CD4-positive, CD25-positive, alpha-beta regulatory T cell (primary cell): ENCODE measurements around the gene TRHDE. TPM values are rescaled to one million over a fixed set of nuclear protein-coding genes. Genes with fewer than 3 reads are reported as not detected.
"Not testable (repeated sequence)": the region's sequence is repeated elsewhere in the genome, so short reads cannot be mapped to it uniquely, and the experiment has no call there.

ENCODE experiments used
- ATAC-seq, 2 donors: fragments of 150-1000 bp; cut with Tn5 transposase; one replicate each; pipeline ENCODE4 v1.10.0; 2021; ENCODE audit warnings: low read depth in 2 of 2, moderate number of reproducible peaks in 2 of 2, moderate library complexity in 1 of 2
- DNase-seq, 3 donors: peaks; one replicate each; pipeline versions ENCODE4 v3.0.0 to v3.0.0-alpha.2; 2012 to 2022; ENCODE audit warnings: mixed read lengths in 1 of 3
- H3K27ac ChIP-seq: one replicate; pipeline ENCODE4 v1.7.0; 2013; ENCODE audit warnings: mild to moderate bottlenecking, low read length; ENCODE audit not compliant: insufficient read depth, poor library complexity, severe bottlenecking
- H3K27me3 ChIP-seq: one replicate; pipeline ENCODE4 v1.7.0; 2013; ENCODE audit warnings: low read length; ENCODE audit not compliant: control insufficient read depth, insufficient read depth
- H3K36me3 ChIP-seq: one replicate; pipeline ENCODE4 v1.7.0; 2013; ENCODE audit warnings: mild to moderate bottlenecking, low read length, moderate library complexity; ENCODE audit not compliant: control insufficient read depth, insufficient read depth
- H3K4me1 ChIP-seq: 2 replicates; pipeline ENCODE4 v1.7.0; 2013; ENCODE audit warnings: mild to moderate bottlenecking, low read length; ENCODE audit not compliant: insufficient read depth, control insufficient read depth, poor library complexity, severe bottlenecking
- H3K4me3 ChIP-seq: one replicate; pipeline ENCODE4 v1.7.0; 2013; ENCODE audit warnings: low read depth, mild to moderate bottlenecking, low read length, moderate library complexity
- H3K9me3 ChIP-seq, 2 experiments: 1 replicate in 1 of 2; 2 replicates in 1 of 2; pipeline ENCODE4 v1.7.0; 2013; ENCODE audit warnings: low read length in 2 of 2, mild to moderate bottlenecking in 1 of 2, moderate library complexity in 1 of 2; ENCODE audit not compliant: control insufficient read depth in 2 of 2
- H3K27ac Mint-ChIP-seq, 3 donors: one replicate each; pipeline ENCODE4 v1.8.0; 2020 to 2022; ENCODE audit warnings: mild to moderate bottlenecking in 3 of 3, mixed read lengths in 3 of 3, moderate library complexity in 2 of 3
- H3K27me3 Mint-ChIP-seq: one replicate; pipeline ENCODE4 v1.8.0; 2022; ENCODE audit warnings: mild to moderate bottlenecking, mixed read lengths
- H3K36me3 Mint-ChIP-seq: one replicate; pipeline ENCODE4 v1.8.0; 2020; ENCODE audit warnings: mixed read lengths
- H3K4me1 Mint-ChIP-seq, 4 donors: one replicate each; pipeline ENCODE4 v1.8.0; 2020 to 2022; ENCODE audit warnings: mixed read lengths in 4 of 4, mild to moderate bottlenecking in 1 of 4
- H3K4me3 Mint-ChIP-seq, 4 donors: one replicate each; pipeline ENCODE4 v1.8.0; 2020 to 2022; ENCODE audit warnings: mild to moderate bottlenecking in 4 of 4, mixed read lengths in 4 of 4, moderate library complexity in 3 of 4
- H3K9me3 Mint-ChIP-seq, 7 donors: one replicate each; pipeline ENCODE4 v1.8.0; 2020 to 2022; ENCODE audit warnings: mixed read lengths in 7 of 7, mild to moderate bottlenecking in 3 of 7, moderate library complexity in 2 of 7
- polyA plus RNA-seq, 4 donors: library from polyadenylated mRNA; unstranded; fragments of 300-500 nt; fragmentation: Illumina TruSeq; gene quantifications; one replicate each; pipeline ENCODE4 v1.2.3, GENCODE V29; 2021
- total RNA-seq: library from RNA; stranded (reverse); gene quantifications from one replicate; pipeline ENCODE4 v1.2.3, GENCODE V29; 2022

Gene TRHDE
- total and polyA plus RNA-seq, 5 donors from 2014 or later = not detected

- no peak overlapping the region for H3K4me3 ChIP-seq
- peaks cover 0 to 2% of the 10 kb centered on the region in 2 experiments for H3K9me3 ChIP-seq
- no peak overlapping the region for H3K27ac Mint-ChIP-seq
- no peaks in the 10 kb centered on the region for H3K27me3 ChIP-seq
- no peaks in the 10 kb centered on the region for H3K36me3 Mint-ChIP-seq
- H3K36me3 ChIP-seq = no peaks in the 10 kb centered on the region
- H3K4me1 ChIP-seq = no peaks in the 10 kb centered on the region
- no peak overlapping the region for H3K4me3 Mint-ChIP-seq
- no peak for DNase-seq
- ATAC-seq = no peak
- H3K27ac ChIP-seq = no peak overlapping the region
- no peaks in the 10 kb centered on the region for H3K4me1 Mint-ChIP-seq
- peaks cover 0 to 9% (median 4%) of the 10 kb centered on the region in 7 donors for H3K9me3 Mint-ChIP-seq
- no peaks in the 10 kb centered on the region for H3K27me3 Mint-ChIP-seq
Measured at GRCh38 chr12:72684491-72684890, 412.3 kb downstream of the TRHDE start.

- Mint-ChIP-seq H3K9me3 (peaks cover 0 to 16% (median 4%) of the 10 kb centered on the region in 7 donors), H3K27ac (no peak overlapping the region), H3K4me3 (no peak overlapping the region), H3K27me3 (no peaks in the 10 kb centered on the region), H3K4me1 (no peaks in the 10 kb centered on the region), H3K36me3 (no peaks in the 10 kb centered on the region)
- Histone ChIP-seq H3K4me3 (no peak overlapping the region), H3K27me3 (no peaks in the 10 kb centered on the region), H3K36me3 (no peaks in the 10 kb centered on the region), H3K4me1 (no peaks in the 10 kb centered on the region), H3K27ac (no peak overlapping the region), H3K9me3 (no peaks in the 10 kb centered on the region)
- ATAC-seq = no peak
- no peak for DNase-seq
Measured at GRCh38 chr12:72692338-72692737, 420.2 kb downstream of the TRHDE start.

GRCh38 chr12:72694193-72694592 lies 422.0 kb downstream of the TRHDE start:
- no peak overlapping the region for H3K4me3 ChIP-seq
- H3K27me3 Mint-ChIP-seq = no peaks in the 10 kb centered on the region
- H3K27ac Mint-ChIP-seq = no peak overlapping the region
- no peaks in the 10 kb centered on the region for H3K27me3 ChIP-seq
- no peaks in the 10 kb centered on the region for H3K4me1 ChIP-seq
- H3K27ac ChIP-seq = no peak overlapping the region
- DNase-seq (no peak), ATAC-seq (no peak)
- H3K9me3 ChIP-seq = peaks cover 0 to under 1% of the 10 kb centered on the region in 2 experiments
- H3K36me3 ChIP-seq = no peaks in the 10 kb centered on the region
- no peak overlapping the region for H3K4me3 Mint-ChIP-seq
- no peaks in the 10 kb centered on the region for H3K4me1 Mint-ChIP-seq
- H3K36me3 Mint-ChIP-seq = no peaks in the 10 kb centered on the region
- peaks cover 2 to 16% (median 4%) of the 10 kb centered on the region in 7 donors for H3K9me3 Mint-ChIP-seq

- Mint-ChIP-seq H3K4me3 (no peak overlapping the region), H3K4me1 (no peaks in the 10 kb centered on the region), H3K27me3 (no peaks in the 10 kb centered on the region), H3K36me3 (no peaks in the 10 kb centered on the region), H3K27ac (no peak overlapping the region), H3K9me3 (peaks cover 0 to 20% (median 7%) of the 10 kb centered on the region in 7 donors)
- no peaks in the 10 kb centered on the region for H3K4me1 ChIP-seq
- H3K4me3 ChIP-seq = no peak overlapping the region
- H3K27ac ChIP-seq = no peak overlapping the region
- no peaks in the 10 kb centered on the region for H3K27me3 ChIP-seq
- no peaks in the 10 kb centered on the region for H3K36me3 ChIP-seq
- ATAC-seq (no peak), DNase-seq (no peak)
- H3K9me3 ChIP-seq = peaks cover 0 to 9% of the 10 kb centered on the region in 2 experiments
Measured at GRCh38 chr12:72699362-72699761, 427.2 kb downstream of the TRHDE start.

- not testable (repeated sequence) for H3K4me1 Mint-ChIP-seq, H3K9me3 ChIP-seq, H3K27me3 ChIP-seq, H3K27me3 Mint-ChIP-seq, DNase-seq, H3K27ac ChIP-seq, H3K27ac Mint-ChIP-seq, H3K4me3 ChIP-seq, H3K36me3 ChIP-seq, ATAC-seq, H3K36me3 Mint-ChIP-seq, H3K4me1 ChIP-seq, H3K9me3 Mint-ChIP-seq, H3K4me3 Mint-ChIP-seq
Measured at GRCh38 chr12:72712025-72712424, 439.9 kb downstream of the TRHDE start.

GRCh38 chr12:72716221-72716620 lies 444.1 kb downstream of the TRHDE start:
- Histone ChIP-seq H3K27ac (no peak overlapping the region), H3K9me3 (peaks cover 0 to 5% of the 10 kb centered on the region in 2 experiments), H3K36me3 (no peaks in the 10 kb centered on the region), H3K4me1 (no peaks in the 10 kb centered on the region), H3K27me3 (no peaks in the 10 kb centered on the region), H3K4me3 (no peak overlapping the region)
- no peak for DNase-seq
- Mint-ChIP-seq H3K4me3 (no peak overlapping the region), H3K9me3 (peaks cover 0 to 10% (median 3%) of the 10 kb centered on the region in 7 donors), H3K36me3 (no peaks in the 10 kb centered on the region), H3K4me1 (no peaks in the 10 kb centered on the region), H3K27ac (no peak overlapping the region), H3K27me3 (no peaks in the 10 kb centered on the region)
- no peak for ATAC-seq

GRCh38 chr12:72717036-72717435 lies 444.9 kb downstream of the TRHDE start:
- no peak overlapping the region for H3K4me3 ChIP-seq
- ATAC-seq (no peak), DNase-seq (no peak)
- H3K27ac ChIP-seq = no peak overlapping the region
- Mint-ChIP-seq H3K27ac (no peak overlapping the region), H3K9me3 (peaks cover 0 to 12% (median 3%) of the 10 kb centered on the region in 7 donors), H3K4me1 (no peaks in the 10 kb centered on the region), H3K36me3 (no peaks in the 10 kb centered on the region), H3K27me3 (no peaks in the 10 kb centered on the region), H3K4me3 (no peak overlapping the region)
- H3K27me3 ChIP-seq = no peaks in the 10 kb centered on the region
- H3K9me3 ChIP-seq = peaks cover 0 to 5% of the 10 kb centered on the region in 2 experiments
- no peaks in the 10 kb centered on the region for H3K4me1 ChIP-seq
- H3K36me3 ChIP-seq = no peaks in the 10 kb centered on the region
